Activated CD4-positive, alpha-beta T cell treated with anti-CD3 and anti-CD28 coated beads, Interleukin-2, amount 50 U/mL, for 24 hours (primary cell): ENCODE results near the gene DZIP1L.
"Not testable (repeated sequence)": the region's sequence is repeated elsewhere in the genome, so short reads cannot be mapped to it uniquely, and the experiment has no call there.

Experiments
- DNase-seq, 2 donors: peaks; one replicate each; pipeline ENCODE4 v3.0.0-alpha.2; 2020; ENCODE audit warnings: low read depth in 1 of 2, low spot score in 1 of 2

DZIP1L gene

GRCh38 chr3:138114431-138114918, 933 bp downstream of the DZIP1L start:
- DNase-seq = no peak

DNA sequence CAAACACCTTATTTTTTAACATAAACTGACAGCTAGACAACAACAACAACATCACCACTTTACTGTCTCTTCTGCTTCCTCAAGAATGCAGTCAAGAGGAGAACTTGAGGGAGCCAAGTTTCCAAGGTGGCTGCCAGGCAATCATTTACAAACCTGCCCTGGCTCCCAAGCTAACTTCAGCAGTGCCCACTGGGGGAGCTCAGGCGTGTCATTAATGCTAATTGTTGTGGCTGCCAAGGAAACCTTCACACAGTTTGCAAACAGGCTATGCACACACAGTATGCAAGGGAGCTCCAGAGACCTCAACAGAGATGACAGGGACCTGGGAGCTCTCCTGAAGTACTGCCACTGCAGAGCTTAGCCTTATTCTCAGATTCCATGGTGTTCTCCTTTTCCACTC, 2.1 kb downstream of the DZIP1L start:
- no peak for DNase-seq

DNA sequence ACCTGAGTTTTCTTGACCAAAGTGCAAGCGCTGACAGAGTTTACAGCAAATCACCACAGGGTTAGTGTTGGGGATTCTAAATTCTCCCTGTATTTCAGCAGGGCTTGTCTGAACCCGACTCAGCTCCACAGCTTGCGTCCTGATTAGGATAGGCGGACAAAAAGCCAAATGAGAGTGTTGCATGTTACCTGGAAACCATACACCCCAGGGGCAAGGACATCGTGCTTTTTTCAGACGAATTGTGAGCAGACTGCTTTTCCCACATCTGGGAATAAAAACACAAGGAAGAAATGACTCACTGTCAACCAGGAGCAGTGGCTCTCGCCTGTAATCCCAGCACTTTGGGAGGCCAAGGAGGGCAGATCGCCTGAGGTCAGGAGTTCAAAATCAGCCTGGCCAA, 3.0 kb downstream of the DZIP1L start:
- DNase-seq = no peak

- no peak for DNase-seq
Observed at GRCh38 chr3:138105598-138105997, 9.8 kb downstream of the DZIP1L start.

DNA sequence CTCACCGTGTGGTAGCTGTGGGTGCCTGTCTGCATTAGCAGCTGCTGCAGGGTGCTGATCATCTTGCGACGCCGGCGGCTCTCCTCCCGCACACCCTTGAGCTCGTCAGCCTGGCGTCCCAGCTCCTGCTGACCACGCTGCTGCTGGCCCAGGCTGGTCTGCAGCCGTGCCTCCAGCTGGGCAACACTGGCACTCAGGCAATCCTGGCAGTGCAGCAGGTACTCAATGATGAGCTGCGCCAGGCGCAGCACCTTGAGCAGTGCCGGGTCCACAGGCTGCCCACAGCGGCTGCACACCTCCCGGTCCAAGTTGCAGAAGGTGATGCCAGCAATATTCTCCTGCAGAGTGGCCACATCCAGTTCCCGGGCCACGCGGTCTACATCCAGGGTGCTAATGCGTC, 11.9 kb downstream of the DZIP1L start:
- no peak for DNase-seq

DNA sequence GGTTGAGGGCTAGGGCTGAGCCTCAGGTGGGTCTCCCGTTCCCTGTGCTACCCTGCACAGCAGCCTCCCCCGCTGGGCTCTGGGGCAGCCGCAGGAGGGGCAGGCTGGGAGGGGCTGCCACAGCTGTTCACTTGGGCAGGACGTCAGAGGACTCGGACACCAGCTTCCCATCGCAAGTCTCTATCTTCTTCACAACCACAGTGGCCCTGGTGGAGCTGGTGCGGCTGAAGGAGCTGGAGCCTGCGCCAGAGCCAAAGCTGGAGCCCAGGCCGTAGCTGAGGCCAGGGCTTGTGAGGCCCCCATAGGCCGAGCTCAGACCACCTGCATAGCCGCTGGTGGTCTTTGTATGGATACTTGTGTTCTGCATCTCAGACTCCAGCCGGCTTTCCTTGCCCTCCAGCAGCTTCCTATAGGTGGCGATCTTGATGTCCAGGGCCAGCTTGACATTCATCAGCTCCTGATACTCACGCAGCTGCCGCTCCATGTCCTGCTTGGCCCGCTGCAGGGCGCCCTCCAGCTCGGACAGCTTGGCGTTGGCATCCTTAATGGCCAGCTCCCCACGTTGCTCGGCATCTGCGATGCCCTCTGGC, 14.0 kb downstream of the DZIP1L start:
- not testable (repeated sequence) for DNase-seq

GRCh38 chr3:138099417-138099816, 16.0 kb downstream of the DZIP1L start:
- no peak for DNase-seq

GRCh38 chr3:138097192-138098172, 17.9 kb downstream of the DZIP1L start:
- DNase-seq = no peak

- no peak for DNase-seq
Observed at GRCh38 chr3:138093721-138094120, 21.7 kb downstream of the DZIP1L start.

- no peak for DNase-seq
Observed at GRCh38 chr3:138092023-138092422, 23.4 kb downstream of the DZIP1L start.

DNA sequence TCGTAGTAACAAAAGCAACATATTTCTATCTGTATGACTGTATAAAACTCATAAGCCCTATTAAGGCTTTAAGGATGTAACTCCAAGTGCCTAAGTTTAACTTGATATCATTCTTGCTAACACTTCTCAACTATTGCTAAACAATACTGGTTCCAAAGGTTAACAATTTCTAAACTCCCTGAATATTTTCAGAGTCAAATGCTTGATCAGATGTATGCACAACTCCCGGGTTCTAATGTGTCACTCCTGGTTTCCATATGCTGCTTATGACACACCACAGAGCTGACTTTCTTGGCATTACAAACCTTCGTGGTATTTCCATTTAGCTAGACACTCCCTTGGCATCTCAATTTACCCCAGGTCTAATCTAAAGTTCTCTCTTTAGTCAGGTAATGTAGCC, 26.3 kb downstream of the DZIP1L start:
- no peak for DNase-seq

DNA sequence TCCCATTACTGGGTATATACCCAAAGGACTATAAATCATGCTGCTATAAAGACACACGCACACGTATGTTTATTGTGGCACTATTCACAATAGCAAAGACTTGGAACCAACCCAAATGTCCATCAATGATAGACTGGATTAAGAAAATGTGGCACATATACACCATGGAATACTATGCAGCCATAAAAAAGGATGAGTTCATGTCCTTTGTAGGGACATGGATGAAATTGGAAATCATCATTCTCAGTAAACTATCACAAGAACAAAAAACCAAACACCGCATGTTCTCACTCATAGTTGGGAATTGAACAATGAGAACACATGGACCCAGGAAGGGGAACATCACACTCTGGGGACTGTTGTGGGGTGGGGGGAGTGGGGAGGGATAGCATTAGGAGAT, 29.7 kb downstream of the DZIP1L start:
- DNase-seq = not testable (repeated sequence)

DNA sequence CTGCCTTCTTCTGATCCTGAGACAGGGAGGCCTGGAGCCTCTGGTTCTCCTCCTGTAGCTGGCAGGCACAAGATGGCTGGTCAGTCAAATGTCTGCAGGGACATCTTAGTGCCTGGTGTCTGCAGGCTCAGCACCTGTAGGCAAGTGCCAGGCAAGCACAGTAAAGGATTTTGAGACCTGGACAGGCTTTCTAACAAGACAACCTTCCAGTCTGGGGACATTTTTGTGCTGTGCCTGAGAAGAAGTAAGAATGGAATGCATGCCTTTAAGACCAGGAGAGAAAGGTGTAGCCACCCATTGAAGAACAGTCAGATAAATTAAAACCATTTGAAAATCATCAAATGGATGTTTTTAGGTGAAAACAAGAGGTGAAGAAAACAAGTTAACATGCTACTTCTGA, 31.2 kb downstream of the DZIP1L start:
- no peak for DNase-seq

DNA sequence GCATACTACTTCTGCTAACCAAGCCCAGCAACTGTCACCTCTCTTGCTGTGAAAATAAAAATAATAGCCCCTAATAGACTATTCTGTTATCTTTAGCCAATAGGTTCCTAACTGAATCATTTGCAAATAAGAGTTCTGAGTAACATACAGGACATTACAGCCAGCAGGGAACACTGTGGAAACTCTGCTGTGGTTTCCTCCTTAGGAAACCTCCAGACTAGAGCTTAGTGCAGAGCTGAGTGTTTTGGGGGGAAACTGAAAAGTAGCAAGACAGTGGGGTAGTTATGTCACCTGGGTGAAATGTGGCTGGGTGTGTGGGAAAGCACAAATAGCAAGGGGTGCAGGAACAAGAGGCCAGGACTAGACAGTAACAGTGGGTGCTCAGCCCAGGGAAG, 32.4 kb downstream of the DZIP1L start:
- DNase-seq = no peak

DNA sequence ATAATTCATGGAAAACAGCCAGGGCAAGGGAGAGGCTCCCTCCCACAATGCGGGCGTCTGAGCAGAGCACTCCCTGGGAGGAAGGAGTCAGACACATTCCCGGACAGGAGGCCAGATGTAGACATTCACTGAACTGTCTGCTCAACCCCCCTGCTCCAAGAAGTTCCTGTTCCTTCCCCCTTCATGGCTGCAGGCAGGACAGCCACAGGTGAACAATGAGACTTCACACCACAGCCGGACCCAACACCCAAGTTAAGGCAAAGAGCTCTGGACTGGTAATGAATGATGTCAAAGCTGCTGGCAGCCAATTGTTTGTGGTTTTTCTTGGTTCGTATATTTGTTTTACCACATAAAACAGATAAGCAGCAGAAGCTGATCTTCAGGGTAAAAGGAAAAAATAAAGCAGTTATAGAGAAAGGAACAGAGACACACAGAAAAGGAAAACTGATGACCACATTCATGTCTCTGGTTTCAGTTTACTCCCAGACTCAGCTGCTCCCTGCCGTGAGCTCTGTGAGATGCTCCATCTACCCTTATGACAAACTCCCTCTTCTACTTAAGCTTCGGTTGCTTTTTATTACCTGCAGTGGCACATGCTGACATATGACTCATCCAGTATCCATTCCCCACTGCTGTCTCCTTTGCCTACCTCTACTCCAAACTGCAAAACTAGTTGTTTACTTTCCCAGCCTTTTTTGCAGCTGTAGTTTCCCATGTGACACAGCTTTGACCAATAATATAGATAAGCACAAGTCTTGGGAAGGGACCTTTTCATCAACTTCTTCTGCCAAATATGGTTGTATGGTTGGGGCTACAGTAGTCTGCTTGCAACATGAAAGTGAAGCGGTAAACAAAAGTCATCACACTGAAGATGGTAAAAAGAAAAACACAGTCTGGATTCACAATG, 33.1 kb downstream of the DZIP1L start:
- DNase-seq = peak in 1 of 2 donors; percentile 23

DNA sequence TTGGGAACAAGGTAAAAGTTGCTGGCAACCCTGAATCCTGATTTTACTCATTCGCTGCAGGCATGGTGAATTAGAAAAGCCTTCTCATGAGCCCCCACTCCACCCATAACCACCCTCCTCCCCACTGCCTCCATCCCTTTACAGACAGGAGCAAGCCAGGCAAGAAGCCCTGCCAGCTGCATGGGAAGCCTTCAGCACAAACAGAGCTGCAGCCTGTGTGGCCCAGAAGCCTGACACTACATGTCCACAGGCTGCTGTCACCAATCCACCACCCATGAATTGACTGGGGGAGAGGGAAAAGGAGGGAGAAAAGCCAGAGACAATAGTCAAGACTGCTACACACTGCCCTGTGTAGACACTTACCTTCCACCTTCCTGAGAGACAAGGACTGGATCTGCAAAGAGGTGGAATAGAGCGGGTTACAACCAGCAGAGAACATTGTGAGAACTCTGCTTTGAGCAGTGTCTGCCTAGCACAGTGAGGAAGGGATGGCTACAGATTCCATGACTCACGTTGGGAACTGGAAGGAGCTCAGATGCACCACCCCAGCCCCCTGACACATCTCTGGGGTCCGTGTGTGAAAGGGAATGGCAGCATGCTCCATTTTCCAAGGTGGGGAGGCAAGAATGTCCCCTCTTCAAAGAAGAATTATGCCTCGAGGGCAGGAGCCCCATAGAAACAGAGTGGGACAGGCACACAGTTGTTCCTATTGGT, 33.9 kb downstream of the DZIP1L start:
- DNase-seq = no peak

GRCh38 chr3:138079901-138080300, 35.5 kb downstream of the DZIP1L start:
- no peak for DNase-seq

- DNase-seq = no peak
Observed at GRCh38 chr3:138078901-138079344, 36.5 kb downstream of the DZIP1L start.

DNA sequence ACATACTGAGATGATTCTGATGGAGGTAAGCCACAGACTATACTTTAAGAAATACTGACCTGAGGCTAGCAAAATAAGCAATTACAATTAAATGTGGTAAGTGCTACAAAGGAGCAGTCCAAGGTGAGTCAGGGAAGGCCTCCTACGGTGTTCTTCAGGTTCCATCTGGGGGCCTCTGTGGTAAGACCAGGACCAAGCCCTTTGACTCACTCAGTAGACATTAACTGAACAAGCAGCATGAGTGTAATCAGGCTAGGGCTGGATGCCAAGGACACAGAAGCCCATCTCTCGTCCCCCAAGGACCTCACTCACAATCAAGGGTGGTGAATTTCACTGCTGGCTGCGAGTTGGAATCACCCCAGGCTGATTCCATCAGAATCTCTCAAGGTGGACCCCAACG, 37.3 kb downstream of the DZIP1L start:
- DNase-seq = no peak

- no peak for DNase-seq
Observed at GRCh38 chr3:138072796-138073195, 42.6 kb downstream of the DZIP1L start.

- no peak for DNase-seq
Observed at GRCh38 chr3:138070006-138070405, 45.4 kb downstream of the DZIP1L start.
